ENCODE results near the gene COL21A1.

The COL21A1 gene

DNA sequence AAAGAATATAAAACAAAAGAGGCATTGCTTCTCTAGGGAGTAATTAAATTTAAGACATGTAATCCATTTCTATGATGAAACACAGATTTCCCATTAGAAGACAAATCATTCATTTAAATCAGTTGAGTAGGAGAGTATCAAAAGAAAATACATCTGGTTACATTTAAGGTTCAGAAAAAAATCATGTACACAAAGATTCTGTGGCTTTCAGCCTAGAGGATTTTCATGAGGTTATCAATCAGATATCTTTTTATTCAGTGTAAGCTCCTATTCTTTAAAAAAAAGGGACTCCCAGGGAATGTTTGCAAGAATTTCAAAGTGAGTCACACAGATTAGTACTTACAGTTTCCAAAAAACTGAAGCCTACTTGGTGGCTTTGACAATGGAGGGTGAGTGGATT lies 24.9 kb downstream of the COL21A1 start:
- Histone ChIP-seq H3K27me3 (ENCODE audit: insufficient read depth, low read depth) (no peaks in the 10 kb centered on the region), H3K4me1 (ENCODE audit: low read depth, poor library complexity, severe bottlenecking) (no peaks in the 10 kb centered on the region), H3K4me3 (IDR thresholded peaks at IDR 0.05; ENCODE audit: insufficient read depth, low read depth, low read length) (no peak overlapping the region), H3K9ac (no peak overlapping the region), H2AFZ (ENCODE audit: low read depth) (no peak overlapping the region), H4K20me1 (ENCODE audit: insufficient read depth) (no peaks in the 10 kb centered on the region), H3K4me2 (no peak overlapping the region), H3K79me2 (ENCODE audit: insufficient read depth, low read depth) (no peaks in the 10 kb centered on the region), H3K36me3 (ENCODE audit: insufficient read depth) (no peaks in the 10 kb centered on the region), H3K27ac (no peak overlapping the region)
- TF ChIP-seq, protein P1, sequence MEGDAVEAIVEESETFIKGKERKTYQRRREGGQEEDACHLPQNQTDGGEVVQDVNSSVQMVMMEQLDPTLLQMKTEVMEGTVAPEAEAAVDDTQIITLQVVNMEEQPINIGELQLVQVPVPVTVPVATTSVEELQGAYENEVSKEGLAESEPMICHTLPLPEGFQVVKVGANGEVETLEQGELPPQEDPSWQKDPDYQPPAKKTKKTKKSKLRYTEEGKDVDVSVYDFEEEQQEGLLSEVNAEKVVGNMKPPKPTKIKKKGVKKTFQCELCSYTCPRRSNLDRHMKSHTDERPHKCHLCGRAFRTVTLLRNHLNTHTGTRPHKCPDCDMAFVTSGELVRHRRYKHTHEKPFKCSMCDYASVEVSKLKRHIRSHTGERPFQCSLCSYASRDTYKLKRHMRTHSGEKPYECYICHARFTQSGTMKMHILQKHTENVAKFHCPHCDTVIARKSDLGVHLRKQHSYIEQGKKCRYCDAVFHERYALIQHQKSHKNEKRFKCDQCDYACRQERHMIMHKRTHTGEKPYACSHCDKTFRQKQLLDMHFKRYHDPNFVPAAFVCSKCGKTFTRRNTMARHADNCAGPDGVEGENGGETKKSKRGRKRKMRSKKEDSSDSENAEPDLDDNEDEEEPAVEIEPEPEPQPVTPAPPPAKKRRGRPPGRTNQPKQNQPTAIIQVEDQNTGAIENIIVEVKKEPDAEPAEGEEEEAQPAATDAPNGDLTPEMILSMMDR (conservative IDR thresholded peaks at IDR 0.05; ENCODE audit: low read depth, low read length) = no peak

DNA sequence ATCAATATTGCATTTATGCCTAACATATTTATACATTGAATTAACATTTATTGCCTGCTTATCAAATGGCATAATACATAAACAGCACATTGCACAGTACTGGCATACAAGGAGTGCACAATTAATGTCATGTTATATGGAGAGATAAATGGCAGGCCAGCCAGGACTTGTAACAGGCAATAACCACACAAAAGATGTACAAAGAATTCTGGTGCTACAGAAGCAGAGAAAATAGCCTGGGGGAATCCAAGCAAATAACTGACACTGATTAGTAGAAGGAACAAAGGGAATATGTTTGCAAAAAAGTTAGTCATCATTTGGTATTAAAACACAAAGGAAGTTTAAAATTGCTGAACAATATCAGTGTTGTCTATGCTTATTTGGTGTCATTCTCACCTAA lies 27.3 kb downstream of the COL21A1 start:
- no peak overlapping the region for H3K4me2 ChIP-seq
- TF ChIP-seq, protein P1 (conservative IDR thresholded peaks at IDR 0.05; ENCODE audit: low read depth, low read length) = no peak
- no peak overlapping the region for H3K27ac ChIP-seq
- H3K79me2 ChIP-seq (ENCODE audit: insufficient read depth, low read depth) = no peaks in the 10 kb centered on the region
- no peak overlapping the region for H2AFZ ChIP-seq (ENCODE audit: low read depth)
- no peaks in the 10 kb centered on the region for H3K27me3 ChIP-seq (ENCODE audit: insufficient read depth, low read depth)
- no peak overlapping the region for H3K9ac ChIP-seq
- no peaks in the 10 kb centered on the region for H3K36me3 ChIP-seq (ENCODE audit: insufficient read depth)
- H3K4me3 ChIP-seq (IDR thresholded peaks at IDR 0.05; ENCODE audit: insufficient read depth, low read depth, low read length) = no peak overlapping the region
- H4K20me1 ChIP-seq (ENCODE audit: insufficient read depth) = no peaks in the 10 kb centered on the region
- no peaks in the 10 kb centered on the region for H3K4me1 ChIP-seq (ENCODE audit: low read depth, poor library complexity, severe bottlenecking)

DNA sequence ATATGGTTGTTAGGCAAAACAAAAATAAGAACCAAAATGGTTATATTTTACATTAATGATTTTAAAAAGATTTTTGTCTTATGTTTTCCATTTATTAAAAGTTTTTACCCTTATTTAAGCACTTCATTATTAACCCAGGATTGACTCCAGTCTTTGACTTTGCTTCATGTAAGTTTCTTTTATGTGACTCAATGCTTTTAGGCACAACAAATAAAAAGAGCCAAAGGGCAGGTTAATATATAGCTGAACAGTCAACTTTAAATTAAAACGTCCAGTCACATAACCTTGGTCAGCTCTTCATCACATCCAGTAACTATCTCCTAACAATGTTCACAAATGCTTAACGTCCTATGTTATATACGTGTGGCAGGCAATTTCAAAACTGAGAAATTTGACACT lies 32.7 kb downstream of the COL21A1 start:
- H3K79me2 ChIP-seq (ENCODE audit: insufficient read depth, low read depth) = no peaks in the 10 kb centered on the region
- no peak overlapping the region for H3K9ac ChIP-seq
- H3K27me3 ChIP-seq (ENCODE audit: insufficient read depth, low read depth) = no peaks in the 10 kb centered on the region
- no peaks in the 10 kb centered on the region for H3K4me1 ChIP-seq (ENCODE audit: low read depth, poor library complexity, severe bottlenecking)
- TF ChIP-seq, protein P1 (conservative IDR thresholded peaks at IDR 0.05; ENCODE audit: low read depth, low read length) = no peak
- no peaks in the 10 kb centered on the region for H3K36me3 ChIP-seq (ENCODE audit: insufficient read depth)
- H3K4me2 ChIP-seq = no peak overlapping the region
- H2AFZ ChIP-seq (ENCODE audit: low read depth) = no peak overlapping the region
- no peak overlapping the region for H3K4me3 ChIP-seq (IDR thresholded peaks at IDR 0.05; ENCODE audit: insufficient read depth, low read depth, low read length)
- H4K20me1 ChIP-seq (ENCODE audit: insufficient read depth) = no peaks in the 10 kb centered on the region
- no peak overlapping the region for H3K27ac ChIP-seq

DNA sequence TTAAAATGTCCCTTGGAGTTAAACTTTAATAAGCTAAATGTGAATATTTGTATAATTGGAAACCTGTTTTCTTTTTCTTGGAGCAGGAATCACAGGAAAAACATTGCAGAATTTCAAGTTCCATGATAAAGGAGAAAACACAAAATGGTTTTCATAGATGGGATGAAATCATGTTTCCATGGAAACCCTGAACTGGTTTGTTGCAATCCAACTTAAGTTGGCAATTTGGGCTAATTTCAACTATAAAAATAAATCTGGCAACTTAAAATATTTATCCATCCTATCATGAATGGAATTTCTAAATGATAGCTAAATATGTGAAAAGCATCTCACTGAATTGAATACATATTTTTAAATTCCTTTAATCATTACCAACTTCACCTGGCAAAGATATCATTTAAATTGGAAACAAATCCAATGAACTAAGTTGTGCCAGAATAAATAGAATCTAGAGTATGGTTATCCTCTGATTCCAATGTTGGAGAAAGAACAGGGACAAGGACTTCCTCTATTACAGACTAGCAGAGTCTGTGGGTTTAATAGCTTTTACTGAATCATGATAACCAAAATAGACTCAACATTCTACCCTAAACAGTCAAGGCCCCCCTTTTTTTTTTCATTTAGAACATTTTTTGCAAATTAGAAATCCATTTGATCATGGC lies 33.2 kb downstream of the COL21A1 start:
- no peak overlapping the region for H2AFZ ChIP-seq (ENCODE audit: low read depth)
- H3K4me3 ChIP-seq (IDR thresholded peaks at IDR 0.05; ENCODE audit: insufficient read depth, low read depth, low read length) = no peak overlapping the region
- H3K4me1 ChIP-seq (ENCODE audit: low read depth, poor library complexity, severe bottlenecking) = no peaks in the 10 kb centered on the region
- H3K36me3 ChIP-seq (ENCODE audit: insufficient read depth) = no peaks in the 10 kb centered on the region
- H3K27me3 ChIP-seq (ENCODE audit: insufficient read depth, low read depth) = no peaks in the 10 kb centered on the region
- TF ChIP-seq, protein P1 (conservative IDR thresholded peaks at IDR 0.05; ENCODE audit: low read depth, low read length) = no peak
- no peaks in the 10 kb centered on the region for H3K79me2 ChIP-seq (ENCODE audit: insufficient read depth, low read depth)
- H3K4me2 ChIP-seq = no peak overlapping the region
- no peak overlapping the region for H3K27ac ChIP-seq
- no peak overlapping the region for H3K9ac ChIP-seq
- no peaks in the 10 kb centered on the region for H4K20me1 ChIP-seq (ENCODE audit: insufficient read depth)

Data from KMS-11 (cell line).